CD14-positive monocyte (primary cell): ENCODE results near the gene GAB1. TPM values are rescaled to one million over a fixed set of nuclear protein-coding genes. Genes with fewer than 3 reads are reported as not detected.

Experiments used
- DNase-seq, 3 donors: peaks; one replicate each; pipeline ENCODE4 v3.0.0-alpha.2; 2011 to 2022
- H2AFZ ChIP-seq: 2 replicates; pipeline ENCODE4 v1.6.0; 2012; ENCODE audit warnings: mild to moderate bottlenecking, low read depth, low read length, inconsistent platforms; ENCODE audit not compliant: insufficient read depth, poor library complexity, severe bottlenecking
- H3K27ac ChIP-seq, 2 donors: 1 replicate in 1 of 2; 2 replicates in 1 of 2; pipeline ENCODE4 v1.5.1; 2012 to 2013; ENCODE audit warnings: low read length in 2 of 2, control low read depth in 1 of 2, inconsistent platforms in 1 of 2, low read depth in 1 of 2, mild to moderate bottlenecking in 1 of 2
- H3K27me3 ChIP-seq, 2 donors: one replicate each; pipeline versions ENCODE4 v1.6.0 to v1.6.1; 2011 to 2013; ENCODE audit warnings: low read length in 2 of 2; ENCODE audit not compliant: control insufficient read depth in 2 of 2, insufficient read depth in 2 of 2
- H3K36me3 ChIP-seq, 2 donors: replicated peaks in 1 of 2; 1 replicate in 1 of 2; 2 replicates in 1 of 2; pipeline versions ENCODE4 v1.5.1 to v1.6.1; 2012 to 2013; ENCODE audit warnings: low read length in 2 of 2, control low read depth in 1 of 2, inconsistent platforms in 1 of 2, mild to moderate bottlenecking in 1 of 2; ENCODE audit not compliant: insufficient read depth in 2 of 2, control insufficient read depth in 1 of 2
- H3K4me1 ChIP-seq, 2 donors: 1 replicate in 1 of 2; 2 replicates in 1 of 2; pipeline versions ENCODE4 v1.5.1 to v1.6.1; 2012 to 2013; ENCODE audit warnings: low read length in 2 of 2, control low read depth in 1 of 2, inconsistent platforms in 1 of 2, mild to moderate bottlenecking in 1 of 2, moderate library complexity in 1 of 2; ENCODE audit not compliant: insufficient read depth in 2 of 2, control insufficient read depth in 1 of 2
- H3K4me2 ChIP-seq: replicated peaks from 2 replicates; pipeline ENCODE3; 2012; ENCODE audit warnings: low read length, moderate library complexity, mild to moderate bottlenecking; ENCODE audit not compliant: poor library complexity, severe bottlenecking; ENCODE audit errors: extremely low read depth
- H3K4me3 ChIP-seq, 3 experiments: fragments of 200-600 bp in 1 of 3; sonication (generic) in 1 of 3; replicated peaks in 1 of 3; 1 replicate in 2 of 3; 2 replicates in 1 of 3; pipeline ENCODE4 v1.5.1; 2011 to 2013; ENCODE audit warnings: low read length in 3 of 3, mild to moderate bottlenecking in 3 of 3, control low read depth in 2 of 3, low read depth in 2 of 3, inconsistent platforms in 1 of 3, moderate library complexity in 1 of 3
- H3K79me2 ChIP-seq: 2 replicates; pipeline ENCODE4 v1.6.0; 2012; ENCODE audit warnings: mild to moderate bottlenecking, control low read depth, inconsistent platforms, low read length, moderate library complexity; ENCODE audit not compliant: insufficient read depth
- H3K9ac ChIP-seq: 2 replicates; pipeline ENCODE4 v1.6.0; 2017; ENCODE audit warnings: low read length, mild to moderate bottlenecking; ENCODE audit not compliant: insufficient read depth, poor library complexity, severe bottlenecking
- H3K9me3 ChIP-seq, 2 donors: replicated peaks in 1 of 2; 1 replicate in 1 of 2; 2 replicates in 1 of 2; pipeline versions ENCODE4 v1.5.1 to v1.6.1; 2012 to 2013; ENCODE audit warnings: low read length in 2 of 2, control low read depth in 1 of 2; ENCODE audit not compliant: control insufficient read depth in 1 of 2, insufficient read depth in 1 of 2
- H4K20me1 ChIP-seq: 2 replicates; pipeline ENCODE4 v1.6.0; 2012; ENCODE audit warnings: mild to moderate bottlenecking, low read length, control low read depth, moderate library complexity; ENCODE audit not compliant: insufficient read depth
- H3K27ac Mint-ChIP-seq, 7 donors: one replicate each; pipeline ENCODE4 v1.8.0; 2020; ENCODE audit warnings: mild to moderate bottlenecking in 7 of 7, mixed read lengths in 7 of 7, moderate library complexity in 6 of 7, inconsistent platforms in 2 of 7
- H3K27me3 Mint-ChIP-seq, 3 donors: one replicate each; pipeline ENCODE4 v1.8.0; 2021 to 2022; ENCODE audit warnings: low read depth in 3 of 3, mild to moderate bottlenecking in 3 of 3, mixed read lengths in 3 of 3, moderate library complexity in 3 of 3, inconsistent platforms in 1 of 3
- H3K36me3 Mint-ChIP-seq, 2 donors: one replicate each; pipeline ENCODE4 v1.8.0; 2020; ENCODE audit warnings: mixed read lengths in 2 of 2, inconsistent platforms in 1 of 2, mild to moderate bottlenecking in 1 of 2
- H3K4me1 Mint-ChIP-seq: one replicate; pipeline ENCODE4 v1.8.0; 2020; ENCODE audit warnings: mild to moderate bottlenecking, mixed read lengths
- H3K4me3 Mint-ChIP-seq, 2 donors: one replicate each; pipeline ENCODE4 v1.8.0; 2020; ENCODE audit warnings: mild to moderate bottlenecking in 2 of 2, mixed read lengths in 2 of 2, moderate library complexity in 1 of 2
- H3K9me3 Mint-ChIP-seq, 7 donors: one replicate each; pipeline ENCODE4 v1.8.0; 2020 to 2022; ENCODE audit warnings: mixed read lengths in 7 of 7, mild to moderate bottlenecking in 6 of 7, moderate library complexity in 6 of 7, inconsistent platforms in 2 of 7
- WGBS: methylation state at CpG from one replicate; pipeline ENCODE4 v1.1.5; 2013; ENCODE audit warnings: missing lambda C conversion rate; ENCODE audit not compliant: insufficient coverage; 5-methylcytosine and 5-hydroxymethylcytosine counted together
- intact Hi-C, 2 donors: fragments of 100-400 bp; cut with micrococcal nuclease; formaldehyde crosslinking; loops; one replicate each; pipeline versions ENCODE4 v1.15.0 to v1.15.1; 2023
- polyA plus RNA-seq, 3 donors: library from polyadenylated mRNA; depleted of rRNA in 1 of 3; unstranded in 2 of 3; stranded (reverse) in 1 of 3; fragments of 300-500 nt in 2 of 3; fragments of >200 nt in 1 of 3; fragmentation: Illumina TruSeq in 2 of 3; gene quantifications; 1 replicate in 2 of 3; 2 replicates in 1 of 3; pipeline ENCODE4 v1.2.3, GENCODE V29; 2012 to 2021
- TF ChIP-seq, protein P1 (sequence below): fragments of 200-600 bp; IDR thresholded peaks from one replicate; pipeline ENCODE4 v1.8.0; 2022; ENCODE audit warnings: antibody characterized with exemption, mild to moderate bottlenecking

The GAB1 gene
- polyA plus RNA-seq, 3 donors = 0.55 to 7.3 (median 0.69) TPM

DNA sequence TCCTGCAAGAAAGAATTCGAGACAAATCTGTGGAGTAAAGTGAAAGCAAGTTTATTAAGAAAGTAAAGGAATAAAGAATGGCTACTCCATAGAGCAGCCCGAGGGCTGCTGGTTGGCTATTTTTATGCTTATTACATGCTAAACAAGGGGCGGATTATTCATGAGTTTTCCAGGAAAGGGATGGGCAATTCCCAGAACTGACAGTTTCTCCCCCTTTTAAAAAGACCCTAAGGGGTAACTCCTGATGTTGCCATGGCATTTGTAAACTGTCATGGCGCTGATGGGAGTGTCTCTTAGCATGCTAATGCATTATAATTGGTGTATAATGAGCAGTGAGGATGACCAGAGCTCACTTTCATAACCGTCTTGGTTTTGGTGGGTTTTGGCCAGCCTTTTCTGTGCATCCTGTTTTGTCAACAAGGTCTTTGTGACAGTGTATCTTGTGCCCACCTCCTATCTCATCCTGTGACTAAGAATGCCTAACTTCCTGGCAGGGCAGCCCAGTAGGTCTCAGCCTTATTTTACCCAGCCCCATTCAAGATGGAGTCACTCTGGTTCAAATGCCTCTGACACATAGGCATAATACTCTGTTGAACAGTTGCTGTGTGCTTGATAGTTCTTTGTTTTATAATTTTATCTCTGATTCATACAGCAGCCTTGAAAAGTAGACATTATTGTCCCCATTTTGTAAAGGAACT is 25.8 kb downstream of the GAB1 start:
- H3K36me3 Mint-ChIP-seq = no peaks in the 10 kb centered on the region
- peaks cover 32% of the 10 kb centered on the region for H3K4me1 Mint-ChIP-seq
- H3K4me1 ChIP-seq = peaks cover 13 to 24% of the 10 kb centered on the region in 2 donors
- H4K20me1 ChIP-seq = peaks cover 23% of the 10 kb centered on the region
- DNase-seq = no peak
- peaks cover 39% of the 10 kb centered on the region for H3K79me2 ChIP-seq
- H3K27me3 ChIP-seq = no peaks in the 10 kb centered on the region
- no peak overlapping the region for H3K4me2 ChIP-seq
- no peak overlapping the region for H3K4me3 Mint-ChIP-seq
- peaks cover 0 to 2% (median 2%) of the 10 kb centered on the region in 3 donors for H3K27me3 Mint-ChIP-seq
- no peak overlapping the region for H3K4me3 ChIP-seq
- intact Hi-C loops = no loop called here
- peaks cover 0 to 4% (median 0%) of the 10 kb centered on the region in 7 donors for H3K9me3 Mint-ChIP-seq
- H3K36me3 ChIP-seq = no peaks in the 10 kb centered on the region
- H3K9me3 ChIP-seq = no peaks in the 10 kb centered on the region
- no peak overlapping the region for H3K9ac ChIP-seq
- H3K27ac Mint-ChIP-seq = peak overlapping the region in 3 of 7 donors; percentile 18 to 35 (median 33)
- WGBS = 90% methylated on average over 4 of the region's 5 CpGs
- TF ChIP-seq, protein P1, sequence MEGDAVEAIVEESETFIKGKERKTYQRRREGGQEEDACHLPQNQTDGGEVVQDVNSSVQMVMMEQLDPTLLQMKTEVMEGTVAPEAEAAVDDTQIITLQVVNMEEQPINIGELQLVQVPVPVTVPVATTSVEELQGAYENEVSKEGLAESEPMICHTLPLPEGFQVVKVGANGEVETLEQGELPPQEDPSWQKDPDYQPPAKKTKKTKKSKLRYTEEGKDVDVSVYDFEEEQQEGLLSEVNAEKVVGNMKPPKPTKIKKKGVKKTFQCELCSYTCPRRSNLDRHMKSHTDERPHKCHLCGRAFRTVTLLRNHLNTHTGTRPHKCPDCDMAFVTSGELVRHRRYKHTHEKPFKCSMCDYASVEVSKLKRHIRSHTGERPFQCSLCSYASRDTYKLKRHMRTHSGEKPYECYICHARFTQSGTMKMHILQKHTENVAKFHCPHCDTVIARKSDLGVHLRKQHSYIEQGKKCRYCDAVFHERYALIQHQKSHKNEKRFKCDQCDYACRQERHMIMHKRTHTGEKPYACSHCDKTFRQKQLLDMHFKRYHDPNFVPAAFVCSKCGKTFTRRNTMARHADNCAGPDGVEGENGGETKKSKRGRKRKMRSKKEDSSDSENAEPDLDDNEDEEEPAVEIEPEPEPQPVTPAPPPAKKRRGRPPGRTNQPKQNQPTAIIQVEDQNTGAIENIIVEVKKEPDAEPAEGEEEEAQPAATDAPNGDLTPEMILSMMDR = no peak
- H2AFZ ChIP-seq = no peak overlapping the region
- no peak overlapping the region for H3K27ac ChIP-seq

DNA sequence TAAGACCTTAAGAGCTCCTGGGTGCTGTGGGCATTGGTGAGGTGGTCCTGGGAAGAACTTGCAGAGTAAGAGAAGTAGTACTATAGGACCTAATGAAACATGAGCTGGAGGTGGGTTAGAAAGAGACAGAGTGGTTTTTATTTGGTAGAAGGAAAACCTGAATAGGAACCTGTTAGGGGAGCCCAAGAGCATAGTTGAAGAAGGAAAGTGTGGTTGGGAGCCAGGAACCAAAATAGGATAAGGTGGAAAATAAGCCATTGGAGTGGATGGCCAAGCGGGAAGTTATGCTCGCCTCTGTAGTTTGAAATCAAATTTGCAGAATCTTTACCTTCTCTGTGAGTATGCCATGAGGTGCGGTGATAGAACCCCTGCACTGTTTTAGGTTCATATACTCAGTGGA is 26.7 kb downstream of the GAB1 start:
- H3K9me3 Mint-ChIP-seq = peaks cover 0 to 4% (median 0%) of the 10 kb centered on the region in 7 donors
- TF ChIP-seq, protein P1 = no peak
- no peak overlapping the region for H3K4me3 Mint-ChIP-seq
- H3K36me3 ChIP-seq = no peaks in the 10 kb centered on the region
- peaks cover 22% of the 10 kb centered on the region for H4K20me1 ChIP-seq
- peaks cover 13 to 24% of the 10 kb centered on the region in 2 donors for H3K4me1 ChIP-seq
- H3K9ac ChIP-seq = no peak overlapping the region
- peaks cover 32% of the 10 kb centered on the region for H3K4me1 Mint-ChIP-seq
- H3K27ac Mint-ChIP-seq = peak overlapping the region in 1 of 7 donors; percentile 48
- WGBS = 94% methylated on average over 3 of the region's 3 CpGs
- no peak overlapping the region for H3K27ac ChIP-seq
- H3K9me3 ChIP-seq = no peaks in the 10 kb centered on the region
- H3K27me3 Mint-ChIP-seq = peaks cover 0 to 2% (median 2%) of the 10 kb centered on the region in 3 donors
- no peaks in the 10 kb centered on the region for H3K27me3 ChIP-seq
- intact Hi-C loops = no loop called here
- H3K79me2 ChIP-seq = peaks cover 35% of the 10 kb centered on the region
- H3K36me3 Mint-ChIP-seq = no peaks in the 10 kb centered on the region
- H3K4me2 ChIP-seq = no peak overlapping the region
- no peak overlapping the region for H2AFZ ChIP-seq
- no peak for DNase-seq
- no peak overlapping the region for H3K4me3 ChIP-seq
